Heart left ventricle (tissue), 16 donors: Measurements from ENCODE around the gene TUBA4A. TPM values are rescaled to one million over a fixed set of nuclear protein-coding genes. Genes with fewer than 3 reads are reported as not detected.
A peak's percentile ranks its signal among the peaks of the same experiment; 100 is the strongest.

Source experiments
- ATAC-seq, 4 donors: fragments of 200-7000 bp; cut with Tn5 transposase; one replicate each; pipeline ENCODE4 v1.9.1; 2020 to 2022; ENCODE audit warnings: moderate library complexity in 4 of 4, mild to moderate bottlenecking in 3 of 4, moderate number of reproducible peaks in 1 of 4
- DNase-seq, 5 donors: peaks; one replicate each; pipeline ENCODE4 v3.0.0-alpha.2; 2020
- H3K27ac ChIP-seq, 12 donors: fragments of 200-600 bp; sonication (generic) in 4 of 12; one replicate each; pipeline versions ENCODE4 v1.5.0 to v1.8.0; 2016 to 2022; ENCODE audit warnings: mild to moderate bottlenecking in 2 of 12
- H3K27me3 ChIP-seq, 9 donors: fragments of 200-600 bp; sonication (generic) in 2 of 9; one replicate each; pipeline versions ENCODE4 v1.5.1 to v1.8.0; 2016 to 2022; ENCODE audit warnings: mild to moderate bottlenecking in 3 of 9
- H3K36me3 ChIP-seq, 9 donors: fragments of 200-600 bp; sonication (generic) in 2 of 9; one replicate each; pipeline versions ENCODE4 v1.5.0 to v1.8.0; 2018 to 2022; ENCODE audit warnings: mild to moderate bottlenecking in 2 of 9
- H3K4me1 ChIP-seq, 12 donors: fragments of 200-600 bp; sonication (generic) in 4 of 12; one replicate each; pipeline versions ENCODE4 v1.5.0 to v1.8.0; 2016 to 2022; ENCODE audit warnings: mild to moderate bottlenecking in 3 of 12
- H3K4me3 ChIP-seq, 12 donors: fragments of 200-600 bp; sonication (generic) in 4 of 12; one replicate each; pipeline versions ENCODE4 v1.5.0 to v1.8.0; 2017 to 2022; ENCODE audit warnings: mild to moderate bottlenecking in 9 of 12, moderate library complexity in 4 of 12
- H3K9me3 ChIP-seq, 12 donors: fragments of 200-600 bp; sonication (generic) in 4 of 12; one replicate each; pipeline versions ENCODE4 v1.5.0 to v1.8.0; 2016 to 2022; ENCODE audit warnings: mild to moderate bottlenecking in 1 of 12
- POLR2A ChIP-seq, 2 donors: fragments of 450-650 bp; IDR thresholded peaks; one replicate each; pipeline ENCODE4 v1.6.1; 2017; ENCODE audit warnings: antibody characterized with exemption in 2 of 2, mild to moderate bottlenecking in 2 of 2, moderate library complexity in 2 of 2
- WGBS, 4 donors: extraction: QIAGEN DNeasy Blood & Tissue Kit in 2 of 4; methylation state at CpG; one replicate each; pipeline versions ENCODE4 v1.1.5 to v1.1.7; 2013 to 2018; 5-methylcytosine and 5-hydroxymethylcytosine counted together
- intact Hi-C, 10 donors: fragments of 100-400 bp; cut with DNase I; formaldehyde crosslinking; loops; one replicate each; pipeline versions ENCODE4 v1.11.1 to v1.14.2; 2022
- polyA plus RNA-seq, 2 donors: library from polyadenylated mRNA; stranded (reverse); fragments of 200-250 nt; gene quantifications; one replicate each; pipeline ENCODE4 v1.2.3, GENCODE V29; 2013
- total RNA-seq, 9 donors: library from RNA; depleted of rRNA in 2 of 9; stranded (reverse); fragments of >200 nt in 2 of 9; fragmentation: NEBNext Ultra II Directional in 3 of 9; extraction: Animal tissue kit (Norgen Biotek cat#: 25700) in 3 of 9; gene quantifications; one replicate each; pipeline versions ENCODE4 v1.1.0 to v1.2.4, GENCODE V29; 2016 to 2023
- TF ChIP-seq, protein P1 (sequence below), 12 donors: fragments of 200-600 bp; sonication (generic) in 4 of 12; IDR thresholded peaks; one replicate each; pipeline versions ENCODE4 v1.5.0 to v1.8.0; 2018 to 2022; ENCODE audit warnings: antibody characterized with exemption in 12 of 12, mild to moderate bottlenecking in 5 of 12
- donor health status: ischemic (EF 13 %, LVEDD 7.1; RV severe dilation, severe dysfunction).
- donor health status: healthy with polysubstance abuse.
- donor health status: DM: no; HTN: yes; CAD: no.
- donor health status: DM: no; HTN: no; CAD: no.
- donor health status: ischemic (EF 25% LVEDD 6.9; RV normal size, moderate dysfunction).
- donor health status: ischemic (EF 25% LVEDD 5.7; RV mildly dilated, moderate dysfunction).
- donor health status: healthy.
- donor health status: DM: yes; HTN: yes; CAD: no.
- donor health status: ischemic (EF 35%, LVEDD 5.7; RV mildly dilated, moderate dysfunction).
- donor health status: nonischemic (EF 11% LVEDD 7.7; RV severe dilation, severe dysfunction).
- donor health status: DM: yes; HTN: yes; CAD: no.
- donor health status: PGD.
- donor health status: ischemic (EF 29% LVEDD 5.4; RV normal size, mild dysfunction).
- donor health status: nonischemic (EF 23%, LVEDD 6.1; RV moderate dilation, normal function).

The TUBA4A gene
- total and polyA plus RNA-seq, 11 donors, result 137 to 381 (median 193) TPM

DNA sequence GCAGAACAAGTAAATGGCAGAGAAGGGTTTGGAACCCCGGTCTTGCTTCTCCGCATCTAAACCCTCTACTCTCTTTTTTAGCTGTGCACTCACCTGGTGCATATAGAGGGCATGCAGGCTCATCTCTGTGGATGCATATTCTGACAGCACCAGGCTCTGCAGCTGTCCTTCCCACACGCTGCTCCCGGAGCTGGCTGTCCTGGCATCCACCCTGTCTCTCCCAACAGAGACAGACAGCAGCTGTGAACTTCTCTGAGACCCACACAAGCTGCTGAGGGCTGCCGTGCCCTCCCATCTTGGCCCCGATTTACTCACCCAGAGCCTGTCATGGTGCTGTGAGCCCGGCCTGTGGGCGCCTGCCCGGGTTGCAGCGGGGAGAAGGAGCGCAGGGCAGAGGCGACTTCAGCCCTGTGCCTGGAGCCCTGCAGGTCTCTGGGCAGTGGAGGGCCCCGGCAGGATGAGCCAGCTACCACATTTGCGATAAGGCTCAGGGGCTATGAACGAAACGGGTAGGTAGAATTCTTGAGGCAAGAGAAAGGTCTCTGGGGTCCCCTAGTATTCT is 31.7 kb downstream of the TUBA4A start:
- intact Hi-C loops, result loop anchor here in 1 of 10 donors (10.0 kb wide), 1 partner anchor 47 kb away; the partner anchor contains the start of genes CNPPD1, RETREG2 and SLC23A3
- WGBS, 4 donors, result 94 to 95% (median 95%) methylated on average over 16 of the region's 16 CpGs
- ATAC-seq (no peak), DNase-seq (no peak)
- Histone ChIP-seq H3K36me3 (peaks cover 5 to 76% (median 71%) of the 10 kb centered on the region in 9 donors), H3K27me3 (no peaks in the 10 kb centered on the region), H3K27ac (no peak overlapping the region), H3K9me3 (no peaks in the 10 kb centered on the region), H3K4me1 (peaks cover 6 to 39% (median 27%) of the 10 kb centered on the region in 12 donors), H3K4me3 (no peak overlapping the region)
- TF ChIP-seq, protein P1, sequence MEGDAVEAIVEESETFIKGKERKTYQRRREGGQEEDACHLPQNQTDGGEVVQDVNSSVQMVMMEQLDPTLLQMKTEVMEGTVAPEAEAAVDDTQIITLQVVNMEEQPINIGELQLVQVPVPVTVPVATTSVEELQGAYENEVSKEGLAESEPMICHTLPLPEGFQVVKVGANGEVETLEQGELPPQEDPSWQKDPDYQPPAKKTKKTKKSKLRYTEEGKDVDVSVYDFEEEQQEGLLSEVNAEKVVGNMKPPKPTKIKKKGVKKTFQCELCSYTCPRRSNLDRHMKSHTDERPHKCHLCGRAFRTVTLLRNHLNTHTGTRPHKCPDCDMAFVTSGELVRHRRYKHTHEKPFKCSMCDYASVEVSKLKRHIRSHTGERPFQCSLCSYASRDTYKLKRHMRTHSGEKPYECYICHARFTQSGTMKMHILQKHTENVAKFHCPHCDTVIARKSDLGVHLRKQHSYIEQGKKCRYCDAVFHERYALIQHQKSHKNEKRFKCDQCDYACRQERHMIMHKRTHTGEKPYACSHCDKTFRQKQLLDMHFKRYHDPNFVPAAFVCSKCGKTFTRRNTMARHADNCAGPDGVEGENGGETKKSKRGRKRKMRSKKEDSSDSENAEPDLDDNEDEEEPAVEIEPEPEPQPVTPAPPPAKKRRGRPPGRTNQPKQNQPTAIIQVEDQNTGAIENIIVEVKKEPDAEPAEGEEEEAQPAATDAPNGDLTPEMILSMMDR (IDR thresholded peaks at IDR 0.05), result no peak
- no peak for TF ChIP-seq POLR2A (IDR thresholded peaks at IDR 0.05)

DNA sequence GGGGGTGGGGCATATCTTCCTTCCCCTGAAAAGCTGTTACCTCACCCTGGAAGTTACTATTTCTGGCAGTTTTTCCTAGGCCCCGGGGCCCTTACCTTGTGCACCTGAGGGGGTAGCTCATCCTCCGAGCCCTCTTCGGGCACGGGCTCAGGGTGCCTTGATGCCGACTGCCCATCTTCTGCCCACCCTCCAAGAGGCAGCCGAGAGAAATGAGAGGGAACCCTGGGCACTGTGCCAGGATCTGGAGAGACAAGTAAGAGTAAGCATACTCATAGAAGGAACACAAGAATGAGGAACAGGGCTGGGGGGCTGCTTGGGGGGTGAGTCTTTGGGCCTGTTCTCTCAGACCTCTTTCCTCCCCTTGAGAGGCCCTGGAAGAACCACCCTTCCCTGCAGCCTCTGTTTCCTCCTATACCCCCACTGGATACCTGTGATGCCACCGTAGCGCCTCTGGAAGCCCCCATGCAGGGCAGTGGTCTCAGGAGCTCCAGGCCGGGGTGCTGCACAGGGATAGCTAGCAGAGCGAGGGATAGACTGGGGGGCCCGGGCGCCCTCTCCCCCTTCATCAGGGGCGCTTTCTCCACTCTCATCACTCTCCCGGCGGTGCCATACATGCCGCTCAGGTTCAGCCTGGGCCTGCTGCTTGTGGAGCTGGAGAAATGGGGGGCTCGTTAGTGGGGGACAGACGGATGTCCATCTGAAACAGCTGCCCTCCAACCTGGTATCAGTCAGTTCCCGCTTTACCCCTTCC is 32.9 kb downstream of the TUBA4A start:
- no peak for DNase-seq
- Histone ChIP-seq H3K4me1 (peaks cover 6 to 45% (median 33%) of the 10 kb centered on the region in 12 donors), H3K4me3 (no peak overlapping the region), H3K36me3 (peaks cover 5 to 67% (median 62%) of the 10 kb centered on the region in 9 donors), H3K27ac (no peak overlapping the region), H3K9me3 (no peaks in the 10 kb centered on the region), H3K27me3 (no peaks in the 10 kb centered on the region)
- TF ChIP-seq, protein P1 (IDR thresholded peaks at IDR 0.05), result no peak
- 88 to 93% (median 89%) methylated on average over 19 of the region's 19 CpGs for WGBS, 4 donors
- intact Hi-C loops, result loop anchor here in 1 of 10 donors (10.0 kb wide), 1 partner anchor 46 kb away; the partner anchor contains the start of genes CNPPD1, RETREG2 and SLC23A3
- no peak for ATAC-seq

DNA sequence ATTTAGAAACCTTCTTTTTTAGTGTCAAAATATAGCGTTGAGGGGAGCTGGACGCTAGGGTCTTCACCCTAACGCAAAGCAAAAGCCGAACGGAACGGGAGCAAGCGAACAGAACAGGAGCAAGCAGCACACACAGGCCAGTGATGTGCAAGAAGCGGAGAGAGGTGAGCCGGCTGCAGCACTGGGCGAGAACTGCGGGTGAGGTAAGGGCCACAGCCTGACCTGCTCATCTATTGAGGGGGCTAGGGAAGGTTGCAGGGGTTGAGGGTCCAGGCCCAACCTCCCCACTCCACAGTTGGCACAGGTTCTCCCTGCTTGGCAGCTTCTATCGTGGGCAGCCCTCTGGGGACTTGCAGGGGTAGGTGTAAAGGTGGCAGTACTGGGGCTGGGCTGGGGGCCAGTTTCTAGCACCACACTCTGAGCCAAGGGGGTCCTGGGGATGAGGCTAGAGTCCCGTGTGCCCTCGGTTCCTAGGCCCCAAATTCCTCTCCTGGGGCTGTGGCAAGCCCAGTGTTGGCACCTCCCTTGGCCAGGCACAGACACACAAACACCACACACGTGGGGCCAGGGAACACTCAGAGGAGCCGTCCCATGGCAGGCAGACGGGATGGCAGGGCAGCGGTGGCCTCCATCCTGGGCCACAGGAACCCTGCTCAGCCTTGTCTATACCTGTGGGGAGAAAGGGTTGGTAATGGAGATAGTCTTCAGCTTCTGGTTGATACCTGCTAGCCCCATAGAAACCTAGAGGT is 33.8 kb downstream of the TUBA4A start:
- no peak for DNase-seq
- peaks cover 5 to 67% (median 62%) of the 10 kb centered on the region in 9 donors for H3K36me3 ChIP-seq
- intact Hi-C loops, result loop anchor here in 5 of 10 donors (5.0 to 10.0 kb wide), 3 partner anchors 43 to 62 kb away; partner anchors contain the start of genes CNPPD1 (in 4 of the 5), RETREG2 (in 4 of the 5) and SLC23A3 (in 1 of the 5)
- ATAC-seq, result no peak
- H3K4me3 ChIP-seq, result peak overlapping the region in 2 of 12 donors; percentile 57 to 65
- peaks cover 6 to 42% (median 33%) of the 10 kb centered on the region in 12 donors for H3K4me1 ChIP-seq
- H3K9me3 ChIP-seq, result no peaks in the 10 kb centered on the region
- WGBS, 4 donors, result 87 to 90% (median 88%) methylated on average over 18 of the region's 18 CpGs
- no peak for TF ChIP-seq POLR2A (IDR thresholded peaks at IDR 0.05)
- TF ChIP-seq, protein P1 (IDR thresholded peaks at IDR 0.05), result no peak
- H3K27ac ChIP-seq, result peak overlapping the region in 3 of 12 donors; percentile 81 to 97 (median 95)
- H3K27me3 ChIP-seq, result no peaks in the 10 kb centered on the region
